Neutrophil (primary cell): ENCODE measurements around the gene DDIT4L.

Source experiments
- H3K27ac ChIP-seq: fragments of 200-600 bp; sonication (generic); 2 replicates; pipeline ENCODE4 v1.5.1; 2016; ENCODE audit warnings: mild to moderate bottlenecking, moderate library complexity
- H3K27me3 ChIP-seq: fragments of 200-600 bp; sonication (generic); 2 replicates; pipeline ENCODE4 v1.6.0; 2016; ENCODE audit warnings: mild to moderate bottlenecking
- H3K36me3 ChIP-seq: fragments of 200-600 bp; sonication (generic); 2 replicates; pipeline ENCODE4 v1.5.1; 2017
- H3K4me1 ChIP-seq, 2 experiments: fragments of 200-600 bp in 1 of 2; sonication (generic) in 1 of 2; 1 replicate in 1 of 2; 2 replicates in 1 of 2; pipeline versions ENCODE4 v1.5.1 to v1.6.1; 2013 to 2016; ENCODE audit warnings: low read depth in 1 of 2, low read length in 1 of 2, mild to moderate bottlenecking in 1 of 2, moderate library complexity in 1 of 2; ENCODE audit not compliant: control insufficient read depth in 1 of 2, insufficient read depth in 1 of 2
- H3K4me3 ChIP-seq, 2 experiments: fragments of 200-600 bp in 1 of 2; sonication (generic) in 1 of 2; 1 replicate in 1 of 2; 2 replicates in 1 of 2; pipeline ENCODE4 v1.5.1; 2013 to 2016; ENCODE audit warnings: low read depth in 1 of 2, low read length in 1 of 2, mild to moderate bottlenecking in 1 of 2, moderate library complexity in 1 of 2
- H3K9me3 ChIP-seq: fragments of 200-600 bp; sonication (generic); 2 replicates; pipeline ENCODE4 v1.5.1; 2016
- TF ChIP-seq, protein P1 (sequence below): fragments of 200-600 bp; sonication (generic); IDR thresholded peaks from 2 replicates; pipeline ENCODE4 v1.5.1; 2016; ENCODE audit warnings: antibody characterized with exemption

Gene DDIT4L

GRCh38 chr4:100189820-100190642 is at the start of gene DDIT4L:
Gene DDIT4L (minus strand): TSS chr4:100190468. CDS start chr4:100189983, 485 bp downstream.
- no peaks in the 10 kb centered on the region for H3K9me3 ChIP-seq
- peaks cover 12 to 16% of the 10 kb centered on the region in 2 experiments for H3K4me1 ChIP-seq
- peak within 1 kb of the TSS; percentile 22 to 61 for H3K4me3 ChIP-seq
- peaks cover 69% of the 10 kb centered on the region for H3K27me3 ChIP-seq
- H3K36me3 ChIP-seq: no peaks in the 10 kb centered on the region
- H3K27ac ChIP-seq: no peak within 1 kb of the TSS
- TF ChIP-seq, protein P1, sequence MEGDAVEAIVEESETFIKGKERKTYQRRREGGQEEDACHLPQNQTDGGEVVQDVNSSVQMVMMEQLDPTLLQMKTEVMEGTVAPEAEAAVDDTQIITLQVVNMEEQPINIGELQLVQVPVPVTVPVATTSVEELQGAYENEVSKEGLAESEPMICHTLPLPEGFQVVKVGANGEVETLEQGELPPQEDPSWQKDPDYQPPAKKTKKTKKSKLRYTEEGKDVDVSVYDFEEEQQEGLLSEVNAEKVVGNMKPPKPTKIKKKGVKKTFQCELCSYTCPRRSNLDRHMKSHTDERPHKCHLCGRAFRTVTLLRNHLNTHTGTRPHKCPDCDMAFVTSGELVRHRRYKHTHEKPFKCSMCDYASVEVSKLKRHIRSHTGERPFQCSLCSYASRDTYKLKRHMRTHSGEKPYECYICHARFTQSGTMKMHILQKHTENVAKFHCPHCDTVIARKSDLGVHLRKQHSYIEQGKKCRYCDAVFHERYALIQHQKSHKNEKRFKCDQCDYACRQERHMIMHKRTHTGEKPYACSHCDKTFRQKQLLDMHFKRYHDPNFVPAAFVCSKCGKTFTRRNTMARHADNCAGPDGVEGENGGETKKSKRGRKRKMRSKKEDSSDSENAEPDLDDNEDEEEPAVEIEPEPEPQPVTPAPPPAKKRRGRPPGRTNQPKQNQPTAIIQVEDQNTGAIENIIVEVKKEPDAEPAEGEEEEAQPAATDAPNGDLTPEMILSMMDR: no peak

DNA sequence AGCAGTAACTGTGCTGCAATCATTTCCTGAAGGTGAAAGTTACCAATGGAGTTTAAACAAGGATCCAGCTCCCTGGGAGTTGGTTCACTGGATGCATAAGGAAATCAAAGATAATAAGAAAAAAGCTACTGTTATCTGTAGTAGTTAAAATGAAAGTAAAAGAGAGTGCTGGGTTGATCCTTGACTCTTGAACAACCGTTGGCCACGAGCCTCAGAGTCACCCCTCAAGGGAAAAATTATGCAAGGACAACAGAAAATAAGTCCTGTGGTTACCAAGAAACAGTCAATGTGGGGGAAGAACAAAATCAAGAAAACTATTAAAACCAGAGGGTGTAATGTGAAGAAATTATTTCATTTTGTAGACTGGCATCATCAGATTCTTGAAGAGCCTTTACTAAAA is 49.7 kb upstream of the DDIT4L start:
- Histone ChIP-seq H3K27me3 (no peaks in the 10 kb centered on the region), H3K4me1 (no peaks in the 10 kb centered on the region)
- TF ChIP-seq, protein P1: no peak

GRCh38 chr4:100224721-100225120 is 34.5 kb upstream of the DDIT4L start:
- Histone ChIP-seq H3K9me3 (peaks cover 14% of the 10 kb centered on the region), H3K27ac (no peak overlapping the region), H3K4me3 (no peak overlapping the region), H3K27me3 (no peaks in the 10 kb centered on the region), H3K4me1 (no peaks in the 10 kb centered on the region), H3K36me3 (no peaks in the 10 kb centered on the region)
- TF ChIP-seq, protein P1: no peak

More for the DNA sequence above, 49.7 kb upstream of the DDIT4L start:
- no peak overlapping the region for H3K27ac ChIP-seq
- H3K4me3 ChIP-seq: no peak overlapping the region
- no peaks in the 10 kb centered on the region for H3K36me3 ChIP-seq
- H3K9me3 ChIP-seq: no peaks in the 10 kb centered on the region

DNA sequence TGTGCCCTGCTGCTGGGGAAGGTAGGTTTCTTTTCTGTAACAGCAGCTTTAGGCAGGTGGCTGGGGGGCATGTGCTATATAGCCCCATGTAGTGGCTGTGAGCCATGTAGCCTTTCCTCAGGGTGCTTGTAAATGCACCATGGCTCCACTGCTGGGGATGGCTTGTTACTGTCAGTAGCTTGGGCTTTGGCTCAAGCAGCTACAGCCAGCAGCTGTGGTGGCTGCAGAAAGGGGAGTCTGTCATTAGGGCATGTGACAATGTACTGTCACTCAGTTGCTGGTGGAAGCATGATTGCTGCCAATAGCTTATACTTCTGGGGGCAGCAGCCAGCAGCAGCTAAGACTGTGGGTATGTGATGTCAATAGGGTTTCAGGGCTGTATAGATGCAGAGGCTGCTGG is 33.9 kb upstream of the DDIT4L start:
- TF ChIP-seq, protein P1: no peak
- Histone ChIP-seq H3K36me3 (no peaks in the 10 kb centered on the region), H3K27me3 (no peaks in the 10 kb centered on the region), H3K27ac (no peak overlapping the region), H3K4me3 (no peak overlapping the region), H3K4me1 (no peaks in the 10 kb centered on the region), H3K9me3 (peaks cover 14% of the 10 kb centered on the region)

GRCh38 chr4:100208964-100209363 is 18.7 kb upstream of the DDIT4L start:
- TF ChIP-seq, protein P1: no peak
- H3K27ac ChIP-seq: no peak overlapping the region
- H3K27me3 ChIP-seq: no peaks in the 10 kb centered on the region
- no peaks in the 10 kb centered on the region for H3K9me3 ChIP-seq
- H3K4me1 ChIP-seq: peaks cover 0 to 3% of the 10 kb centered on the region in 2 experiments
- H3K36me3 ChIP-seq: no peaks in the 10 kb centered on the region
- H3K4me3 ChIP-seq: no peak overlapping the region
